ENCODE measurements around the gene SKAP1.
A peak's percentile ranks its signal among the peaks of the same experiment; 100 is the strongest.
"Not testable (repeated sequence)": the region's sequence is repeated elsewhere in the genome, so short reads cannot be mapped to it uniquely, and the experiment has no call there.

SKAP1 gene

GRCh38 chr17:48285614-48286013 lies 144.4 kb downstream of the SKAP1 start:
- no peak for DNase-seq (ENCODE audit: low spot score)

GRCh38 chr17:48283907-48284306 lies 146.1 kb downstream of the SKAP1 start:
- no peak for DNase-seq (ENCODE audit: low spot score)

- no peak for DNase-seq (ENCODE audit: low spot score)
Measured at GRCh38 chr17:48283411-48283810, 146.6 kb downstream of the SKAP1 start.

- DNase-seq (ENCODE audit: low spot score), result no peak
Measured at GRCh38 chr17:48282303-48282702, 147.7 kb downstream of the SKAP1 start.

GRCh38 chr17:48278760-48279491 lies 151.1 kb downstream of the SKAP1 start:
- DNase-seq (ENCODE audit: low spot score), result no peak

GRCh38 chr17:48276776-48277175 lies 153.2 kb downstream of the SKAP1 start:
- no peak for DNase-seq (ENCODE audit: low spot score)

- no peak for DNase-seq (ENCODE audit: low spot score)
Measured at GRCh38 chr17:48270899-48271298, 159.1 kb downstream of the SKAP1 start.

- no peak for DNase-seq (ENCODE audit: low spot score)
Measured at GRCh38 chr17:48269209-48269608, 160.8 kb downstream of the SKAP1 start.

- no peak for DNase-seq (ENCODE audit: low spot score)
Measured at GRCh38 chr17:48263731-48264035, 166.3 kb downstream of the SKAP1 start.

- no peak for DNase-seq (ENCODE audit: low spot score)
Measured at GRCh38 chr17:48262982-48263730, 166.9 kb downstream of the SKAP1 start.

GRCh38 chr17:48261297-48261880 lies 168.6 kb downstream of the SKAP1 start:
- DNase-seq (ENCODE audit: low spot score), result no peak

GRCh38 chr17:48259694-48260291 lies 170.2 kb downstream of the SKAP1 start:
- no peak for DNase-seq (ENCODE audit: low spot score)

GRCh38 chr17:48258331-48258730 lies 171.7 kb downstream of the SKAP1 start:
- peak; percentile 28 for DNase-seq (ENCODE audit: low spot score)

- DNase-seq (ENCODE audit: low spot score), result no peak
Measured at GRCh38 chr17:48255759-48256158, 174.3 kb downstream of the SKAP1 start.

- DNase-seq (ENCODE audit: low spot score), result no peak
Measured at GRCh38 chr17:48254896-48255295, 175.1 kb downstream of the SKAP1 start.

- no peak for DNase-seq (ENCODE audit: low spot score)
Measured at GRCh38 chr17:48253975-48254374, 176.0 kb downstream of the SKAP1 start.

- no peak for DNase-seq (ENCODE audit: low spot score)
Measured at GRCh38 chr17:48251950-48252349, 178.1 kb downstream of the SKAP1 start.

- no peak for DNase-seq (ENCODE audit: low spot score)
Measured at GRCh38 chr17:48250949-48251348, 179.1 kb downstream of the SKAP1 start.

GRCh38 chr17:48250059-48250458 lies 180.0 kb downstream of the SKAP1 start:
- DNase-seq (ENCODE audit: low spot score), result not testable (repeated sequence)

- no peak for DNase-seq (ENCODE audit: low spot score)
Measured at GRCh38 chr17:48247603-48248002, 182.4 kb downstream of the SKAP1 start.

- DNase-seq (ENCODE audit: low spot score), result no peak
Measured at GRCh38 chr17:48247038-48247437, 183.0 kb downstream of the SKAP1 start.

GRCh38 chr17:48246612-48247011 lies 183.4 kb downstream of the SKAP1 start:
- no peak for DNase-seq (ENCODE audit: low spot score)
